Retina (tissue), 1 donor: ENCODE measurements around the gene UMODL1.
A peak's percentile ranks its signal among the peaks of the same experiment; 100 is the strongest.

ENCODE experiments used
- DNase-seq: peaks from one replicate; pipeline ENCODE4 v3.0.0-alpha.2; 2016

The UMODL1 gene

DNA sequence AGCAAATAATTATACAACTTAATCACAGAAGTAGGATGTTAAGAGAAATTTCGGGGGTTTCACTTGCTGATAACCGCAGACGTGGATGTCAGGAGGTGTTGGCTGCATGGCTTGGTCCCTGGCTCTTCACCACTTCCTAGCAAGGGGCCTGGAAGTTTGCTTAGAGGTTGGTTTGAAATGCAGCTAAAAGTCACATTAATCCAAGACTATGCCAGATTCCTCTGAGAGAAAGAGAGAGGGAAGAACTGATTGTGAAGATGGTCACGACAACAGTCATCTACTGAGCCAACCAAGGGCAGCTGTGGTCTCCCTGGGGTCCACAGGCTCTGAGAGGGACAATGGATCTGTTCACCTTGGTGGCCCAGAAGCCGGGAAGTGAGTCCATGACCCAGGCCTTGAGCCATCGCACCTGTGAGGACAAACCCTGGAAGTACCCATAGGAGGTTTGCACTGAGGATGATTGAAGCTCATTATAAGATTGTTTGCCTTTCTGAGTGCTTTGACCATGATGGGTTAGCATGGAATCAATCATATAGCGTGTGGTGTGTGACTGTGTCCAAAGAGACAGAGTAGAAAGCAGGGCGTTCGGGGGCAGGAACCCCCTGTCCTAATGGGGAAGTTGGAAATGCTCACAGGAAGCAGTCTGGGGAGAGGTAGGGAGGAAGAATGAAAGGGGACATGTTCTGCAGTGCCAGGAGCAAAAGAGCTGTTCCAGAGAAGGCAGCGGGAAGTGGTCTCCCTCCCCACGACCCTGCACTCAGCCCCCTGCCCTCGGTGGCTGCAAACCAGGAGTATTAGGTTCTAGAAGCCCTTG, 47.1 kb downstream of the UMODL1 start:
- DNase-seq = no peak

DNA sequence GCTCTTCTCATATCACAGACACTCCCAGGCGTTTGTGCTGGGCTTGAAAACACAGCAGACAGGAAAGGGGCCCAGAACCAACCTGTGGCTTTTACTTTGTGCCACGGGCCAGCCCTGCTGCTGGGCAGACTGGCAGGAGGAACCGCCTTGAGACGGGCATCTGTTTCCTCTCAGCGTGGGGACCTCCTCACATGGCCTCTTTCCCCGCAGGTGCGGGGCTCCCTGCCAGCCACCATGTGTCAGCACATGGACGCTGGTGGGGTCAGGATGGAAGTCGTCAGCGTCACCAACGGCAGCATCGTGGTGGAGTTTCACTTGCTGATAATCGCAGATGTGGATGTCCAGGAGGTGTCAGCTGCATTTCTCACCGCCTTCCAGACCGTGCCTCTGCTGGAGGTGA, 47.8 kb downstream of the UMODL1 start:
- no peak for DNase-seq

DNA sequence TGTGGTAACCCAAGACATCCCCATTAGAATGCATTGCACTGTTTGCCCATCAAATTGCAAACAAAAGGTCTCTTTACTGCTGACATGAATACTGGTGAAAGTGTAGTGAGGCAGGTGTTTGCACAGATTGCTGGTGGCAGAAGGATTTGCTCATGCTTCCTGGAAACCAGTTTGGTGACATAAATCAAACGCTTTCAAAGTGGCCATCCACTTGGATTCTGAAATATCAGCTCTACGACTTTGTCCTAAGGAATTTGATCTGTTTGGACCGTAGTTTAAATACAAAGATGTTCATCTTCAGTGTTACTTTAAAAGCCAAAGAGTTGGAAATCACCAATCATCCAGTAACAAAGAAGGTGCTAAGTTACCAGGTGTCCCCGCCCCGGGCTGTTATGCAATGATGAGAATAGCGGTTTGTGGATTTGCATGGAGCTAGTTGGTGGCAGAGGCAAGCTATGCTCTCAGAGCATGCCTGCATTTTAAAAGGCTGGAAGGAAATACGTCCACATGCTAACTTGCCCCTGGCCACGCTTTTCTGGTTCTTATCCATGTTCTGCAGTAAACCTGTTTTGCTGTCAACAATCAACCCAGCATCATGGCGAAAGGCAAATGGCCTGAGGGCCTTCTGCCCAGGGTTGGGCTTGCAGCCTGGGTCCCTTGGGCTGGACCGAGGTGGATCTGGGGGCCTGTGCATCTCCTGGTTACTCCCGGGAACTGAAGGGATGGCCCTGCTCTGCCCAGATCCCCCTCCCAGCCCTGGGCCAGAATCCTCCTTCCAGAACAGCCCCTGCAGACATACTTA, 49.2 kb downstream of the UMODL1 start:
- DNase-seq = no peak

GRCh38 chr21:42120903-42121535, 49.9 kb downstream of the UMODL1 start:
- no peak for DNase-seq

DNA sequence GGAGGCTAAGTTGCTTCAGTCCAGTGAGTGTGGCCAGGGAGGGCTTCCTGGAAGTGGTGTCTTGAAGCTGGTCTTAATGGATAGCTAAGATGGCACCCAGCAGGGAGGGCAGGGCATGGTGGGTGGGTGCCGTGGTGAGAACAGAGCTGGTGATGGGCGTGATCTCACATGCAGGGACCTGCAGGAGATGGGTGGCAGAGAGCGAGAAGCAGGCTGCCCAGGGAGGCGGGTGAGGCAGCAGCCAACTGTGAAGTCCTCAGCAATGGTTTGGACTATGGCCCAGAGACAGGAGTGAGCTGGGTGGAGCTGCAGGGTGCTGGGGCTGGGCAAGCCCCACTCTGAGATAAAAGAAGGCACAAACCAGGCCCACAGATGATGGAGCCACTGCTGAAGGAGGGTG, 50.7 kb downstream of the UMODL1 start:
- DNase-seq = no peak

- no peak for DNase-seq
Measured at GRCh38 chr21:42122398-42122797, 51.3 kb downstream of the UMODL1 start.

DNA sequence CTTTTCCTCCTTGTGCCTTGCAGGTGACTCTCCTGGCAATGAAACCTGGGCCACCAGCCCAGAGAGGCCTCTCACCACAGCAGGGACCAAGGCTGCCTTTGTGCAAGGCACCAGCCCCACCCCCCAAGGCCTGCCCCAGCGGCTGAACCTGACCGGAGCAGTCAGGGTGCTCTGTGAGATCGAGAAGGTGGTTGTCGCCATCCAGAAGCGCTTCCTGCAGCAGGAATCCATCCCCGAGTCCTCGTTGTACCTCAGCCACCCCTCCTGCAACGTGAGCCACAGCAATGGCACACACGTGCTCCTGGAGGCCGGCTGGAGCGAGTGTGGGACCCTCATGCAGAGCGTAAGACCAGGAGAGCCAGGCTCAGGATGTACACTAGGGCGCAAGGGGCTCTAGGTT, 51.7 kb downstream of the UMODL1 start:
- no peak for DNase-seq

DNA sequence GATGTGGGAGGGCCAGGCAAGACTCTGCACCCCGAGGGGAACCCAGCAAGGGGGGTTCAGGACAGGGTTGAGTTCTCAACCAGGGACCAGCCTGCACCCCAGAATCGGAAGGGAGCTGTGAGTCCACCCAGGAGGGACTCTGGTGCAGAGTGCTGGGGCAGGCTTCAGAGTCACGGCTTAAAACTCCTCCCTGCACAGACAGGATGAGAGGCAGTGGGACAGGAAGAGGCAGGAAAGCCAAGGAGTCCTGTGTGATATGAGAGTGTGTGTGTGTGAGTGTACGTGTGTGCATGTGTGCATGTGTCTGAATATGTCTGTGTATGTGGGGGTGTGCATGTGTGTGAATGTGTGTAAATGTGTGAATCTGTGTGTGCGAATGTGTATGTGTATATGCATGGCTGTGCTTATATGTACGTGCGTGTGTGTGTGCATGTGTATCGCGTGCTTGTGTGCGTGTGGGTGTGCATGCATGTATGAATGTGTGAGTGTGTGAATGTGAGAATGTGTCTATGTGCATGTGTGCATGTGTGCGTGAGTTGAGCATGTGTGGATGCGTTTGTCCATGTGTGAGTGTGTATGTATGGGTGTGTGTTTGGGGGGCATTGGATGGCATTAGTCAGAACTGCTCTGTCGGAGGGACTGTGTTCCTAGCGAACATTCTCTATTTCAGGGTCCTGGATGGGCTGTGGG, 52.2 kb downstream of the UMODL1 start:
- DNase-seq = no peak

- DNase-seq = no peak
Measured at GRCh38 chr21:42124081-42124480, 53.0 kb downstream of the UMODL1 start.

DNA sequence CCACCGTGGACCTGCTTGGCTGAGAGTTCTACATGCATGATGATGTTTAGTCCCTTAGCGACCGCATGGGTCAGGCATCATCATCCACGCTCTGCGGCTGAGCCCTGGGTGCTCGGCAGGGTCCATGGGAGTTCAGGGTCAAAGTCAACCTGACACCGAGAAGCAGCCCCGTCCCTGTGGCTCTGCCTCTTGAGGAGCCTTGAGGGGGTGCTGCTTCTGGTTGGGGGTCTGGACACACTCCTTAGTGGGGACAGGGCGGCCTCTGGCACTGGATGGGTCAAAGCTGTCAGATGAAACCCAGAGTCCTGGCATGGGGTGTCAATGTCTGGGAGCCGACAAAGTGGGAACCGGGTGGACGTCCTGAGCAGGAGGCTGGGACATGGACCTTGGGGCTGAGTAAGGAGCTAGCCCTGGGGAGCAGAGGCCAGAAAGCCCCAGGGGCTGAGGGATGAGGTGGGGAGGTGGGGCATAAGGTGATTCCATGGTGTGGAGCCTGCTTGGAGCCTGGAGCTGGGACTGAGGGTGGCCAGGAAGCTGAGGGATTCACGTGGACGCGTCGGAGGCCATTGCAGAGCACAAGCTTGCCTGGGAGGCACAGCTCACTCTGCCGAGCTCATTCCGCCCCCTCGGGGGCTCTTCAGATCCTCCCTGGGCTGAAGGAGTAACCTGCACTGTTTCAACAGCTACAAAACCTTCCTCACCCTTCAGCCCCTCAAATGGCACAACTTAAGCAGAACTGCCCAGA, 53.9 kb downstream of the UMODL1 start:
- no peak for DNase-seq

DNA sequence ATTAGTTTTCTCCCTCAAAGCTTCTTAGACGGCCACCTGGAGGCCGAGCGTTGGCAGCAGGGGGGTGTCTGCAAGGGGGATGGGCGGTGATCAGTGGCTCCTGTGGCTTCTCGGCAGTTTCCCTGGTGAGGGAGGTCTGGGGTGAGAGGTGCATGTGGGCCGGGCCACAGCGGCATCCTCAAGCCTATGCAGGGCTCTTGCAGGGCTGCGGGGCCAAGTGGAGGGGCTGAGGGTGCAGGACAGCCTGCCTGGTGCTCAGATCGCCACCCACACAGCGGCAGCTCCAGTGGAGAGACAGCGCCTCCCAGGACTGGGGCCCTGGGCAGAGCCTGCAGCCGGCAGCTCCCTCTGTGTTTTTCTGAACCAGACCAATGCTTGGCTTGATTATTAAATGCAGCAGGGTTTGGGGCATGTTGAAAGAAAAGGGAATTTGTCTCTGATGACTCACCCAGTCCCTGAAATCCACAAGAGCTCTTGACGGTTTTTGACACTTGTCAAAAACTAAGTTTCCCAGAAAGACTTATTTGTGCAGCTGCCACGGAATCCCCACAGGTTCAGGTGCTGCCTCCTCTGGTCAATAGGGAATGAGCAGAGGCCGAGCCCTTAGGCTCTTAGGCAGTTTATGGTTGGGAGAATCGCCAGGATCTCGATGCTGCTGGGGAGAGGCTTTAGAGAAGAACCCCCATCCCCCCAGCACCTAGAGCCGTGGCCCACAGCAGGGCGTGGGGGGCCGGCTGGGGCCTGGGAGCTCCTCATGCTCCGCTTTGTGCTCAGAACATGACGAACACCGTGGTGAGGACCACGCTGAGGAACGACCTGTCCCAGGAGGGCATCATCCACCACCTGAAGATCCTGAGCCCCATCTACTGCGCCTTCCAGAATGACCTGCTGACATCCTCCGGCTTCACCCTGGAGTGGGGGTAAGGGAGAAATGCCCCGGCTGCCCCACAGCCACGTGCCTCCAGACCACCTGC, 54.7 kb downstream of the UMODL1 start:
- DNase-seq = peak; percentile 39

DNA sequence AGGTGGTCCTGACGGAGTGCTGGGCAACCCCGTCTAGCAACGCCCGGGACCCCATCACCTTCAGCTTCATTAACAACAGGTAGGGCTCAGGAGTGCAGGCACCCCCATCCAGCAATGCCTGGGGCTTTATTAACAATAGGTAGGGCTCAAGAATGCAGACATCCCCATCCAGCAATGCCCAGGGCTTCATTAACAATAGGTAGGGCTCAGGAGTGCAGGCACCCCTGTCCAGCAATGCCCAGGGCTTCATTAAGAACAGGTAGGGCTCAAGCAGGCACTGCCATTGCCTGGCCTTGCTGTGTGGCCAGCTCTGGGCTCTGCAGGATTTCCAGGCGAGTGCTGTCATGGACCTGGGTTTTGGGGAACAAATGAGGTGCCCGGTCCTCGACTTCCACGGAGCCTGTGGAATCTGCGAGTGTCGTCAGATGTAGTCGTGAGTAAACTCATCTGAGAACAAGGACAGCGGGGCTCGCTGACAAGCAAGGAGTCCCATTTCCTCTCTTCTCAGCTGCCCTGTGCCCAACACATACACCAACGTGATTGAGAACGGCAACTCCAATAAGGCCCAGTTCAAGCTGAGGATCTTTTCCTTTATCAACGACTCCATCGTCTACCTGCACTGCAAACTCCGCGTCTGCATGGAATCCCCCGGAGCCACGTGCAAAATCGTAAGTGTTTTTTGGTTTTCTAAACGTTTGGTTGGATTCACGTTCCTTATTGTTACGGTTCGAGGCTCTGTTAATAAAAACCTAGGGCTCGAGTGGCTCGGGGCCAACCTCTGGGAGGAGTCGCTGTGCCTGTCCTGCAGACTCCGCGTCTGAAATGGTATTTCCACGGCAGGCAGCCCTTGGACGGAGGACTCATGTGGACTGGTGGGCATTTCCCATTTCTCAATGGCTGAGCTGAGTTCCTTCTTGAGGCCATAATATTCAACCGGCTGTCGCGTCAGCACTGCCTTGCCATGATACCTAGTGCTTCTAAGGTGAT, 56.3 kb downstream of the UMODL1 start:
- DNase-seq = no peak

DNA sequence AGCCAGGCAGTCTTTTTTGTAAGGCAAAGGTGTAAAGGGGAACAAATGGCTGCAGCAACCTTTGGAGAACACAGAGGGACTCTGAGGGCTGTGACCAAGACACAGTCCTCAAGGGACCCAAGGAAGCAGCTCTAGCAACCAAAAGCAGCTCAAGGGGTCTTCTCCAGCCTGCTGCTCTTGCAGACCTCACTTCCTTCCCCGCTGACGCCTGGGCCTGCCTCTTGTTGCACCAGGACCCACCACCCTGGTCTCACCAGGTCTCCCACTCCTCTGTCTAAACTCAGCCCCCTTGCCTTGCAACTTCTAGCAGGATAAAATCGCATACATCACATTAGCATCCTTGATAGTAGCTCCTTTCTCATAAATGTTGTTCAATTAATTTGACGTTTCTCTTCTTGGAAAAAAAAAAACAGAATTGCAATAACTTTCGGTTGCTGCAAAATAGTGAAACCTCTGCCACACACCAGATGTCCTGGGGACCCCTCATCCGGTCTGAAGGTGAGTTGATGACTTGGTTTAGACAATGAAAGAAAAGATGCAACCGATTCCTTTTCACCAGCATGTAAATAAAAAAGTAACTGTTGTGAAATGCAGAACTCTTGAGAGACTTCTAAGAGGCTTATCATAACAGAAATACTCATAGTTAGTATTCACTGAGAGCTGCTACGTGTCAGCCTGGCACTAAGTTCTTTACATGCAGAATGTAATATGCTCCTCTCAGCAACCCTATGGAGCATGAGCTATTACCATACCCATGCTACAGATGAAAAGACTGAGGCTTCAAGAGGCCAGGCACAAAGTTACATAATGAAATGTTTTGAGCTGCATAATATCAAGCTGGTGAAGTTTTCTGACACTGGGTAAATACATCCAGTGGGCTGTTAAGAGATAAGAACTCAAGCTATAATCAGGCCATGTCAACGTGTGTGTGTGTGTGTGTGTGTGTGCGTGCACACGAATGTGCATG, 58.5 kb downstream of the UMODL1 start:
- no peak for DNase-seq

DNA sequence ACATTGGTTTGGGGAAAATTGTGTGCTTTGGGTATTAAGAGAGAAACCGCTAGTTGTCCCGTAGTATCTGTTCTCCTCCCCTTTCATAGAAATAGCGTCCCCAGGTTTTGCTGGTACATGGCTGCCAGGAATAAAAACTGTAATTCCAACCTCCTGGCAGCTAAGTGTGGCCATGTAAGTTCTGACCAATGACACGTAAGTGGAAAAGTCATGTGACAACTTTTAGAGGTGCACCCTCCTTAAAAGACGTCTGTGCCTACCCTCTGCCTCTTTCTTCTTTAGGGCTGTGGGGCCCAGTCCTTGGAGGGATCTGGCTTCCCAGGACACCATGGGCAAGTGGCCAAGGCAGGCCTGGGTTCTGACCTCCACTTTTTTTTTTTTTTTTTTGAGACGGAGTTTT, 59.3 kb downstream of the UMODL1 start:
- DNase-seq = no peak

DNA sequence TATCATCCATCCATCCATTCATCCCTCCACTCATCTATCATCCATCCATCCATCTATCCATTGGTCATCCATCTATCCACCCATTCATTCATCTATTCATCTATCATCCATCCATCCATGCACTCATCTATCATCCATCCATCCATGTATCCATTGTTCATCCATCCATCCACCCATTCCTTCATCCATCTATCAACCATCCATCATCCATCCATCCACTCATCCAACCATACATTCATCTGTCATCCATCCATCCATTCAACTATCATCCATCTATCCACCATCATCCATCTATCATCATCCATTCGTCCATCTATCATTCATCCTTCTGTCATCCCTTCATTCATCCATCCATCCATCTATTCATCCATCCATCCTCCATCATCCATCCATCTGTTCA, 61.1 kb downstream of the UMODL1 start:
- DNase-seq = no peak

DNA sequence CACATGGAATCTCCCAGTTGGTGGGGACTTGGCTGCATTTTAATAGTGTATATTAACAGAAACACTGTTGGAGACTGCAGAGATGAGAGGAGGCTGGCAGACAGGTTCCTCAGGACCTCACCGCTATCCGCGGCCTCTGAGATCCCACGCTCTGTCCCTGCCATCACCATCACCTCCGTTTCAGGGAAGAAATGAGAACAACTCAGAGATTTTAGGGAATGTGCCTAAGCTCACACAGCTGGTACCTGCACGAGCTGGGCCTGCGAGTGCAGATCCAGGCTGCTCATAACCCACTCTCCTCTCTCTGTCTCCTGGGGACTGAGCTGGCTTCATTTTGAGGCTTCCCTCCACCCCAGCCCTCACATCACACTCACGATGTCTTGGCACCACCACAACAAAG, 62.0 kb downstream of the UMODL1 start:
- no peak for DNase-seq

DNA sequence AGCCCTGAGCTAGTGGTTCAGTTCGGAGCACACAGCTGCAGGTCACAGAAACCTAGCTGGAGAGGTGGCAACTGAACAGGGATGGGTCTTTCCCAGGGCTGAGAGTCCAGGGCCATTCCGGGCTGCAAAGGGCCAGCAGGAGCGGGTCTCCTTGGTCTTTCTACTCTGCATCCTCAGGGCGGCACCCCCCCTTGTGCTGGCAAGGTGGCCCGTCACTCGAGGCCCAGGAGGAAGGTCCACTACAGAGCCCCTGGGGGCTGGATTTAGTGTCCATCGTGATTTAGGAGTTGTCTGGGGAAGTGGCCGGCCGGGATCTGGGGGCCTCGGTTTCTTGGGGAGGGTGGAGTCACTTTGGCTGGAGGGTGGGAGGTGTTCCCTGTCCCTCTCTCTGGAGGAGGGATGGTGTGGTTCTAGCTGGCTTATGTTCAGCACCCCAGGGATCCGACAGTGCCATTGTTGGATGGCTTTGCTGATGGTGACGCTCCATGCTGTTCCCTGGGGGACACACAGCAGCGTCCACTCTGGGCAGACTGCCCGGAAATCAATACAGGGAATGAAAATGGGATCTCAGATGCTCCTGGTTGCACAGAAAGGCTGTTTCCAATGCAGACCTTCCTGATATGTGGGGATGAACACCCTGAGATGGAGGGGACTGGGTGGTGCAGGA, 64.4 kb downstream of the UMODL1 start:
- DNase-seq = no peak
